B cell (primary cell): ENCODE measurements around the gene OTOA.
"Not testable (repeated sequence)": the region's sequence is repeated elsewhere in the genome, so short reads cannot be mapped to it uniquely, and the experiment has no call there.

Experiments used
- EZH2 ChIP-seq: IDR thresholded peaks from 2 replicates; pipeline ENCODE4 v1.6.1; 2012; ENCODE audit warnings: borderline replicate concordance, low read depth, mild to moderate bottlenecking, moderate library complexity, low read length; ENCODE audit not compliant: insufficient read depth, poor library complexity, severe bottlenecking
- TF ChIP-seq, protein P1 (sequence below): fragments of 200-600 bp; IDR thresholded peaks from one replicate; pipeline ENCODE4 v1.8.0; 2022; ENCODE audit warnings: antibody characterized with exemption, mild to moderate bottlenecking

DNA sequence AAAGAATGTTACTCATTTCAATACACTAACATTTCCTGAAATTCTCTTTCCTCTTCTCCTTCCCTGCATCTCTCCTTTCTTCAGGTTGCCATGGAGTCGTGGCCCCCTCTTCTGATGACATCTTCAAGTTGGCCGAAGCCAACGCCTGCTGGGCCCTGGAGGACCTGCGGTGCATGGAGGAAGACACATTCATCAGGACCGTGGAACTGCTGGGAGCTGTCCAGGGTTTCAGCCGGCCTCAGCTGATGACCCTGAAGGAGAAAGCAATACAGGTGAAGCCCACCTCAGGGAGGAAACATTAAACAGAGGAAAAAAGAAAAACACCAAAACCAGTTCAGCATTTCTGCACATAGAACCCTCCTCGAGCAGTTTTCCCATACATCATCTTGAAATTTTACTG, 76.9 kb downstream of the OTOA start:
- not testable (repeated sequence) for TF ChIP-seq EZH2
- TF ChIP-seq, protein P1, sequence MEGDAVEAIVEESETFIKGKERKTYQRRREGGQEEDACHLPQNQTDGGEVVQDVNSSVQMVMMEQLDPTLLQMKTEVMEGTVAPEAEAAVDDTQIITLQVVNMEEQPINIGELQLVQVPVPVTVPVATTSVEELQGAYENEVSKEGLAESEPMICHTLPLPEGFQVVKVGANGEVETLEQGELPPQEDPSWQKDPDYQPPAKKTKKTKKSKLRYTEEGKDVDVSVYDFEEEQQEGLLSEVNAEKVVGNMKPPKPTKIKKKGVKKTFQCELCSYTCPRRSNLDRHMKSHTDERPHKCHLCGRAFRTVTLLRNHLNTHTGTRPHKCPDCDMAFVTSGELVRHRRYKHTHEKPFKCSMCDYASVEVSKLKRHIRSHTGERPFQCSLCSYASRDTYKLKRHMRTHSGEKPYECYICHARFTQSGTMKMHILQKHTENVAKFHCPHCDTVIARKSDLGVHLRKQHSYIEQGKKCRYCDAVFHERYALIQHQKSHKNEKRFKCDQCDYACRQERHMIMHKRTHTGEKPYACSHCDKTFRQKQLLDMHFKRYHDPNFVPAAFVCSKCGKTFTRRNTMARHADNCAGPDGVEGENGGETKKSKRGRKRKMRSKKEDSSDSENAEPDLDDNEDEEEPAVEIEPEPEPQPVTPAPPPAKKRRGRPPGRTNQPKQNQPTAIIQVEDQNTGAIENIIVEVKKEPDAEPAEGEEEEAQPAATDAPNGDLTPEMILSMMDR = not testable (repeated sequence)
